ENCODE results near the gene PTPRT.

DNA sequence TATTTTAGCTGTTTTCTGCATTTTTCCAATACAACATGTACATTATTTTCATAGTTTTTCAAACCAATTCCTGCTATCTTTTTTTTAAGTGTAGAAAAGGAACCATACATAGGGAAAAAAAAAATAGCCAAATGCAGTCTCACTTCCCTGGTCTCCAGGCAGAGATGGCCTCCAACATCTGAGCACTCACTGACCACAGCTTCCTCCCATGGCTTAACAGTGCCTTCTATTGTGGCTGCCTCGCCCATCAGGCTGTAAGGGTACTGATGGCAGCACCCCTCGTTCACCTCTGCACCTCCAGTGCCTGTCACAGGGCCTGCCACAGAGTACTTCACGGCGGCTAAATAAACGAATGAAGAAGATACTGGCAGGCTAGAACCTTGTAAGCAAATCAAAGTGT is 591.1 kb downstream of the PTPRT start:
- TF ChIP-seq, protein P1, sequence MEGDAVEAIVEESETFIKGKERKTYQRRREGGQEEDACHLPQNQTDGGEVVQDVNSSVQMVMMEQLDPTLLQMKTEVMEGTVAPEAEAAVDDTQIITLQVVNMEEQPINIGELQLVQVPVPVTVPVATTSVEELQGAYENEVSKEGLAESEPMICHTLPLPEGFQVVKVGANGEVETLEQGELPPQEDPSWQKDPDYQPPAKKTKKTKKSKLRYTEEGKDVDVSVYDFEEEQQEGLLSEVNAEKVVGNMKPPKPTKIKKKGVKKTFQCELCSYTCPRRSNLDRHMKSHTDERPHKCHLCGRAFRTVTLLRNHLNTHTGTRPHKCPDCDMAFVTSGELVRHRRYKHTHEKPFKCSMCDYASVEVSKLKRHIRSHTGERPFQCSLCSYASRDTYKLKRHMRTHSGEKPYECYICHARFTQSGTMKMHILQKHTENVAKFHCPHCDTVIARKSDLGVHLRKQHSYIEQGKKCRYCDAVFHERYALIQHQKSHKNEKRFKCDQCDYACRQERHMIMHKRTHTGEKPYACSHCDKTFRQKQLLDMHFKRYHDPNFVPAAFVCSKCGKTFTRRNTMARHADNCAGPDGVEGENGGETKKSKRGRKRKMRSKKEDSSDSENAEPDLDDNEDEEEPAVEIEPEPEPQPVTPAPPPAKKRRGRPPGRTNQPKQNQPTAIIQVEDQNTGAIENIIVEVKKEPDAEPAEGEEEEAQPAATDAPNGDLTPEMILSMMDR (IDR thresholded peaks at IDR 0.05): no peak
- no peak for TF ChIP-seq EP300 (IDR thresholded peaks at IDR 0.05)

Data from ovary (tissue), 3 donors.